HEK293T (cell line): ENCODE measurements around the gene SLC12A4.

Experiments
- ARNT ChIP-seq: fragments of 450-650 bp; IDR thresholded peaks from 2 replicates; pipeline ENCODE4 v1.6.1; 2017; ENCODE audit warnings: mild to moderate bottlenecking
- BHLHE40 ChIP-seq: fragments of 450-650 bp; IDR thresholded peaks from 2 replicates; pipeline ENCODE4 v1.6.1; 2016; ENCODE audit warnings: mild to moderate bottlenecking, moderate library complexity, borderline replicate concordance
- ELF4 ChIP-seq: fragments of 450-650 bp; IDR thresholded peaks from 2 replicates; pipeline ENCODE4 v1.6.1; 2017; ENCODE audit warnings: antibody characterized with exemption
- FOXA1 ChIP-seq: fragments of 450-650 bp; IDR thresholded peaks from 2 replicates; pipeline ENCODE4 v1.6.1; 2016; ENCODE audit warnings: mild to moderate bottlenecking
- FOXK2 ChIP-seq: fragments of 450-650 bp; IDR thresholded peaks from 2 replicates; pipeline ENCODE4 v1.6.1; 2016; ENCODE audit warnings: mild to moderate bottlenecking
- FOXM1 ChIP-seq: fragments of 450-650 bp; IDR thresholded peaks from 2 replicates; pipeline ENCODE4 v1.6.1; 2017; ENCODE audit warnings: mild to moderate bottlenecking, borderline replicate concordance
- HDGF ChIP-seq: fragments of 450-650 bp; IDR thresholded peaks from 2 replicates; pipeline ENCODE4 v1.6.1; 2017; ENCODE audit warnings: antibody characterized with exemption, borderline replicate concordance
- NFRKB ChIP-seq: fragments of 450-650 bp; IDR thresholded peaks from 2 replicates; pipeline ENCODE4 v1.6.1; 2016; ENCODE audit warnings: mild to moderate bottlenecking, moderate library complexity
- SP1 ChIP-seq: fragments of 450-650 bp; IDR thresholded peaks from 2 replicates; pipeline ENCODE4 v1.6.1; 2017
- SUZ12 ChIP-seq: fragments of 450-650 bp; IDR thresholded peaks from 2 replicates; pipeline ENCODE4 v1.6.1; 2016; ENCODE audit warnings: mild to moderate bottlenecking
- TARDBP ChIP-seq: fragments of 450-650 bp; IDR thresholded peaks from 2 replicates; pipeline ENCODE4 v1.6.1; 2016
- TF ChIP-seq, protein P1 (sequence below): fragments of 450-650 bp; IDR thresholded peaks from 2 replicates; pipeline ENCODE4 v1.6.1; 2016

DNA sequence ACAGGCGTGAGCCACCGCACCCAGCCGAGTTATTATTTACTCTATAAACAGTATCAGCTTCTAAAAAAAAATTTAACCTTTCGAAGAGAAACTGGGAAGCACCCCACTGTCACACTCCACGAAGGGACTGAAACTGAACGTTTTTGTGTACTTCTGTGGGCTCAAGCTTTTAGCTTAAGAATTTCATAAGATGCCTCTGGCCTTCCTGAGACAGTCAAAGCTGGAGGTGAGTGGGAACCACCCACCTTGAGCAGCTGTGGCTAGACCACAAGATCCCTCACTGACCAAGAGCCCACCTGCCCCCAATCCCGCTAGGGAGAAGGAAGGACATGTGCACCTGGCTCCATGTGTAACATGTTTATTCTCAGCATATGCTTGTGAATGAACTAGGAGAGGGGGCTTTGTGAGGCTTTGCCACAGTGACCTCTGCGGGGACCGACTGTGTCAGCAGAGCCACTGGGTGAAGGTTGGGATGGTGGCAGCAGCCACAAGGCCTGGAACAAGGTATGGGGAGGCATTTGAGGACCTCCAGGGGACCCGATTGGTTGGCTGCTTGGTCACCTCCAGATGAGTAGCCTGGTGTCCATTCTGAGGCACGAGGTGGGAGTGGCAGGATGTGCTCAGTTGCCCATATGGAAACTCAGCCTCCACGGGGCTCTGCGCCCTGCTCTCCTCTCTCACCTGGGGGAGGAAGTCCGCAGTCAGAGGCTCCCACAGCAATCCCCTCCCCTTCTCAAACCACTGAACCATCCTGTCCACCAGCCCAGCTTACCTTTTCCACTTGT, 7.1 kb upstream of the SLC12A4 start:
- TF ChIP-seq FOXA1, result no peak
- TF ChIP-seq, protein P1, sequence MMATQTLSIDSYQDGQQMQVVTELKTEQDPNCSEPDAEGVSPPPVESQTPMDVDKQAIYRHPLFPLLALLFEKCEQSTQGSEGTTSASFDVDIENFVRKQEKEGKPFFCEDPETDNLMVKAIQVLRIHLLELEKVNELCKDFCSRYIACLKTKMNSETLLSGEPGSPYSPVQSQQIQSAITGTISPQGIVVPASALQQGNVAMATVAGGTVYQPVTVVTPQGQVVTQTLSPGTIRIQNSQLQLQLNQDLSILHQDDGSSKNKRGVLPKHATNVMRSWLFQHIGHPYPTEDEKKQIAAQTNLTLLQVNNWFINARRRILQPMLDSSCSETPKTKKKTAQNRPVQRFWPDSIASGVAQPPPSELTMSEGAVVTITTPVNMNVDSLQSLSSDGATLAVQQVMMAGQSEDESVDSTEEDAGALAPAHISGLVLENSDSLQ, result no peak
- no peak for TF ChIP-seq FOXM1
- no peak for TF ChIP-seq SP1
- TF ChIP-seq TARDBP, result no peak
- no peak for TF ChIP-seq SUZ12
- TF ChIP-seq NFRKB, result no peak
- TF ChIP-seq BHLHE40, result no peak
- no peak for TF ChIP-seq FOXK2
- TF ChIP-seq HDGF, result no peak
- TF ChIP-seq ELF4, result no peak
- no peak for TF ChIP-seq ARNT
